ENCODE data around the gene TIMP4.

GRCh38 chr3:12165909-12166308 lies 7.2 kb upstream of the TIMP4 start:
- TF ChIP-seq CEBPB (IDR thresholded peaks at IDR 0.05) (no peak), TAF1 (IDR thresholded peaks at IDR 0.05; ENCODE audit: low read depth) (no peak), ZBTB7A (IDR thresholded peaks at IDR 0.05; ENCODE audit: low read depth) (no peak)

Measured in Ishikawa (cell line).